Stimulated activated CD8-positive, alpha-beta memory T cell treated with anti-CD3 and anti-CD28 coated beads, Interleukin-7, amount 100 ng/mL, for 1 hour (primary cell): ENCODE data around the gene ADAMTS13.

Experiments used
- DNase-seq, 2 donors: peaks; one replicate each; pipeline ENCODE4 v3.0.0-alpha.2; 2020; ENCODE audit warnings: low read depth in 2 of 2

ADAMTS13 gene

DNA sequence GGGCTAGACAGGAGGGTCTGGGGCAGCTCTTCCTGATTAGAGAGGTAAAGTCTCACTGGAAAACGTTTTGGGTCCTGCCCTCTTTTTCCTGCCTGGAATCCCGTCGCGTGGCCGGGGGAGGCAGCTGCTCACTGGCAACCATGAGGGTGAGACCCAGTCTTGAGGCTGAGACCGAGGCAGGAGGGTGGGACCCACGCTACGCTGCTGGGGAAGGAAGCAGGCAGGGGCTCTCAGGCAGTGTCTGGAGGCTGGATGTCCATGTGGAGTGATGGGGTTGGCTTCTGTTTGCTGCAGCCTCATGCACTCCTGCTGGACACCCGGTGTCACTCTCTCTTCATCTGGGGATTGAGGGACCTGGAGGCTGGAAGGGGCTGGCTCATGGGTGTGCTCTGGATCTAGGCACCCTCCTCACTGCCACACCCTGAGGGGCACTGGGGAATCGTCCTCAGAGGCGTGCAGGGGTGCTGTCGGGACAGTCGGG, 68.1 kb downstream of the ADAMTS13 start:
- DNase-seq: no peak

DNA sequence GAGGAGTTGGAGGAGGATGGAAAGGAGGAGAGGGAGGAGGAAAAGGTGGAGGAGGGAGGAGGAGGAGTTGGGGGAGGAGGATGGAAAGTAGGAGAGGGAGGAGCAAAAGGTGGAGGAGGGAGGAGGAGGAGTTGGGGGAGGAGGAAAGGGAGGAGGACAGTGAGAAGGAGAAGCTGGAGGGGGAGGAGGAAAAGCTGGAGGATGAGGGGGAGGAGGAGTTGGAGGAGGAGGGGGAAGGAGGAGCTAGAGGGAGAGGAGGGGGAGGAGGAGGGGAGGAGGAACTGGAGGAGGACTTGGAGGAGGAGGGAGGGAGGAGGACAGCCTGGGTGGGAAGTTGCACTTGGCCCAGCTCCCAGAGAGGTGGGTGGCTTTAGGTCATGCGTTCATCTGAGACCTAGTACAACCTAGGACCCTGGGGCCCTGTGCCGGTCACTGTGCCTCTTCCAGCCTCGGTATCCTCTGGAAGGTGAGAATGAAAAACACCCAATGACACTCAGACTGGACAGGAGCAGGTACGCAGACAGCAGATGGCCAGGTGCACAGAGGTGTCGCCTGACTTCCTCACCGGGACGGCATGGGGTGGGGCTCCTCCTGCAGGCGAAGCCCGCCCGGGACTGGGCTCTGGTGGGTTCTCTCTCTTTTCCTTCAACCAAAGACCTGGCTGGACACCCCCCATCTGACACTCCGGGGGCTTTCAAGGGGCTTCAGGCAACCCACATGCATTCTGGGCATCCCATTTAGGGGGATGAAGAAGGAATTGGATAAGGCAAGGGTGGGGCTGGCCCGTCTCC, 68.9 kb downstream of the ADAMTS13 start:
- DNase-seq: no peak

DNA sequence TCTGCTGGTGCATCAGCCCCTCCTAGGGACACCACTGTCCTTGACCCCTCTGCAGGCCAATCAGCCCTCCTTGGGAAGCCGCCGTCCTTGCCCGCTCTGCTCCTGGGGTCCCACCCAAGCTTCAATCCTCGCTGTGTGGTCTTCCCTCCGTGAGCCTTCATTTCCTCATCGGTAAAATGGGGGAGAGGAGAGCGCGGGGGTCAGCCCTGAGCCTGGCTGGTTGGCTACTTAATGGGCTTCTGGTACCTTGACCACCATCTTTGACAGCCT, 69.4 kb downstream of the ADAMTS13 start:
- no peak for DNase-seq

DNA sequence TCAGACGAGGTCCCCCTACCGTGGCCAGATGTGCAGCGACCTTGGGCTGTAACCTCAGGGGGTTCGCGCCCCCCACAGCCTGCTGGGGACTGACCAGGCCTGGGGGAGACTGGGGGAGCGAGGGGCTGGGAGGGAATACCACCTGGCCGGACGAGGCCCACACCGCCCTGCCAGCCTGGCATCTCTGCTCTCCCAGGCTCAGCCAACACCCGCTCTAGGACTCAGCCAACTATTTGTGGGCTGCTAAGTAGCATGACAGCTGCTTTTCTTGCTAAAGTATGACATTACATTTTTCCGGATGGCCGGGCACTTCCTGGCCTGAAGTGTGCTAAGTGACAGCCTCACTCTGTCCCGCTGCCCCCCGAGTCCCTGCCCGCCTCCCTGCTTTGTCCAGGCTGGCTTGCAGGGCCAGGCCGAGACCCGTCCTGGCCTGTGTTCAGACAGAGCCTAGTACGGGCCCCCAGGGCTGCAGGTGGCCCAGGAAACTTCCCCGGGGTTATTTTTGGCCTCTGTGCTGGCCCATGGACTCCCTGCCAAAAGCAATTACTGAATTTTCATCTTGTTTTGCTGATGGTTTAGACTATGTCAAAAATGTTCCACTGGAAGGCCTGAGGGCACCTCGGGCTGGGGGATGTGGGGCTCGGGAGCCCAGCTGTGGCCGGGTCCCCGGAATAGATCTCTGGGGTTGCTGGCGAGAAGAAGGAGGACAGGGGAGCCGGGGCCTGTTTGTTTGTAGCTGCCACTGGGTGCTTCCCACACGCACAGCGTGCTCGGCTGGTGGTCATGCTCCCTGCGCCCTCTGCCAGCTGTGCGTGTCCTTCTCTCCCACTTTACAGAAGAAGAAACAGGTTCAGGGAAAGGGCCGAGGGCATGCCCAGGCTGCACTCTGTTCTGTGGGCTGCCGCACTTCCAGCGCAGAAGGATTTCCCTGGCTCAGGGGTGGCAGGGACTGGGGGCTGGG, 70.2 kb downstream of the ADAMTS13 start:
- DNase-seq: no peak

DNA sequence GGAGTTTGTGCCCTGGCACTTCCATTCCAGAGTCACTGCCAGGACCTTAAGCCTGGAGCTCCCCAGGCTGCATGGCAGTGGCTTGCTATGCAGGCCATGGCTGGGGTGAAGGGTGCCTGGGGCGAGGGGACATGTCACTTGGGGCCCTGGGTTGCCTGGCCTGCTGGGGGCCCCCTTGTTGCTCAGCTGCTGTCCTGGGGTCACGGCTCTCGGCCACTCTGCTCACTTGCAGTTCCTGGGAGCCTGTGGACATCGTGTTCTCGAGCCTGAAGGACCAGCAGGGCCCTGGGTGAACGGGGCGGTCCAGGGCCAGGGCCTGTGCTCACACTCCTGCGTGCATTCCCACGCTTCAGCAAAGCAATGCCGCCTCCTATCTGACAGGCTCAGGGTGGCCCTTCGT, 71.3 kb downstream of the ADAMTS13 start:
- DNase-seq: no peak

DNA sequence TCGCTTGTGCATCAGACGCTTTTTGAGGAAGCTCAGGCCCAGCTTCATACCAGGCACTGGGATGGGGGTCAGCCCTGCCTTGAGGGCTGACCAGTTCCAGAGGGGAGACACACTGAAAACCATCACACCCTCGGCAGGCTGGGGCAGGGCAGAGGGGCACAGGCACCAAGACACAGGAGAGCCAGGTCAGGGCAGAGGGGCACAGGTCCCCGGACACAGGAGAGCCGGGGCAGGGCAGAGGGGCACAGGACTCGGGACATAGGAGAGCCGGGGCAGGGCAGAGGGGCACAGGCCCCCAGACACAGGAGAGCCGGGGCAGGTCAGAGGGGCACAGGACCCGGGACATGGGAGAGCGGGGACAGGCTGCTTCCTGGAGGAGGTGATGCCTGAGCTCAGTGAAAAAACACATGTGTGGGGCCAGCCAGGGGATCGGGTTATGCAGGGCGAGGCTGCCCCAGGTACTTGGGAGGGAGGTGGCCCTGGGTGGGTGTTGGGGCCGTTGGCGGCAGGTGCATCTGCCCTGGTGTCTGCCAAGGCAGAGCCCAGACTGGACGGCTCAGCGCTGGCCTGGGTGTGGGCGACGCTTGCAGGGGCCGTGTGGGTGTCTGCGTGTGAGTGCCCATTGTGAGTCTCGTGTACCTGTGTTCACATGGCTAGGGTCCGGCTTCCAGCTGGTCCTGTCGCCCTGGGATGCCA, 71.8 kb downstream of the ADAMTS13 start:
- no peak for DNase-seq

DNA sequence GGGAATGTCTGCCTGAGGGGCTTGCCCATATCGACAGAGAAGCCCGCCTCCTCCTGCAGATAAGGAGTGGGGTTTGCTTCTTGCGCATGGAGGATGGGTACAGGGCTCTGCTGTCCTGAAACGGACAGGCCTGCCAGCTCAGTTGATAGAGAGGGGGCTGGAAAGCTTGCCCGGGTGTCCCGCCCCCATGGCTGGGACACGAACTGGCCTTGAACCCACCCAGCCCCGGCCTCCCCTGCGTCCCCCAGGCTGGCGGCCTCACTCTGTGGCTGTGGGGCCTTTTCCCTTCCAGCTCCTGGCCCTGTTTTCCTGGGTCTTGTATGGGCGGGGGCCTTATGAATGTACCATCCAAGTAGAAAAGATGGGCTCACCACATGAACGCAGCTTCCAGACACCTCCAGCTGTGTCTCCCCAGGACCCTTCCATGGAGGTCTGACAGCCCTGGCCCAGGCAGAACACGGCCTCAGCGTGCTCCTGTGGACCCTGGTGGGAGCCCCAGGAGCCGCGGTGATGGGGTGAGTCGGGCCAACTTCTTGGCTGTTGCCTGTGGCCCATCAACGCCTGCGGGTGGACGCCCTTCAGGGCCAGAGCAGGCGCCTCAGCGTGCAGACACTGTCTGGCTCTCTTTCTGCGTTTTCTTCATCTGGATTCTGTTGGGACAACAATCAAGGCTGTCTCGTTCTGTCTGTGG, 72.6 kb downstream of the ADAMTS13 start:
- DNase-seq: no peak

DNA sequence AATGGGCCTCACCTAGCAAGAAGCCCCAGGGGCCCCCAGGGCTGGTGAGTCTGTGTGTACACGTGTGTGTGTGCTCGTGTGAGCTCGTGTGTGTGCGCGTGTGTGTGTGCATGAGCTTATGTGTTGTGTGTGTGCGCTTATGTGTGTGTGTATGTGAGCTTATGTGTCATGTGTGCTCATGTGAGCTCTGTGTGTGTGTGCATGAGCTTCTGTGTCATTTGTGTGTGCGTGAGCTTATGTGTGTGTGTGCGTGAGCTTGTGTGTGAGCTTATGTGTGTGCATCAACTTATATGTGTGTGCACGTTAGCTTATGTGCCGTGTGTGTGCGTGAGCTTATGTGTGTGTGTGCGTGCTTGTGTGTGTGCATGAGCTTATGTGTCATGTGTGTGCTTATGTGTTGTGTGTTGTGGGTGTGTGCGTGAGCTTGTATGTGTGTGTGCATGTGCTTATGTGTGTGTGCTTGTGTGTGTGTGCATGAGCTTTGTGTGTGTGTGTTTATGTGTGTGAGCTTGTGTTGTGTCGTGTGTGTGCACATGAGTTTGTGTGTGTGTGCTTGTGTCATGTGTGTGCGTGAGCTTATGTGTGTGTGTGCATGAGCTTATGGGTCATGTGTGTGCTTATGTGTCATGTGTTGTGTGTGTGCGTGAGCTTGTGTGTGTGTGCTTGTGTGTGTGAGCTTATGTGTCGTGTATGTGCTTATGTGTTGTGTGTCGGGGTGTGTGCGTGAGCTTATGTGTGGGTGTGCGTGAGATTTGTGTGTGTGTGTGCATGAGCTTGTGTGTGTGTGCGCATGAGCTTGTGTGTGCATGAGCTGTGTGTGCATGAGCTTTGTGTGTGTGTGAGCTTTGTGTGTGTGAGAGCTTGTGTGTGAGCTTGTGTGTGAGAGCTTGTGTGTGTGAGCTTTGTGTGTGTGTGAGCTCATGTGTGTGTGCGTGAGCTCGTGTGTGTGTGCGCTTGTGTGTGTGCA, 73.4 kb downstream of the ADAMTS13 start:
- DNase-seq: no peak

DNA sequence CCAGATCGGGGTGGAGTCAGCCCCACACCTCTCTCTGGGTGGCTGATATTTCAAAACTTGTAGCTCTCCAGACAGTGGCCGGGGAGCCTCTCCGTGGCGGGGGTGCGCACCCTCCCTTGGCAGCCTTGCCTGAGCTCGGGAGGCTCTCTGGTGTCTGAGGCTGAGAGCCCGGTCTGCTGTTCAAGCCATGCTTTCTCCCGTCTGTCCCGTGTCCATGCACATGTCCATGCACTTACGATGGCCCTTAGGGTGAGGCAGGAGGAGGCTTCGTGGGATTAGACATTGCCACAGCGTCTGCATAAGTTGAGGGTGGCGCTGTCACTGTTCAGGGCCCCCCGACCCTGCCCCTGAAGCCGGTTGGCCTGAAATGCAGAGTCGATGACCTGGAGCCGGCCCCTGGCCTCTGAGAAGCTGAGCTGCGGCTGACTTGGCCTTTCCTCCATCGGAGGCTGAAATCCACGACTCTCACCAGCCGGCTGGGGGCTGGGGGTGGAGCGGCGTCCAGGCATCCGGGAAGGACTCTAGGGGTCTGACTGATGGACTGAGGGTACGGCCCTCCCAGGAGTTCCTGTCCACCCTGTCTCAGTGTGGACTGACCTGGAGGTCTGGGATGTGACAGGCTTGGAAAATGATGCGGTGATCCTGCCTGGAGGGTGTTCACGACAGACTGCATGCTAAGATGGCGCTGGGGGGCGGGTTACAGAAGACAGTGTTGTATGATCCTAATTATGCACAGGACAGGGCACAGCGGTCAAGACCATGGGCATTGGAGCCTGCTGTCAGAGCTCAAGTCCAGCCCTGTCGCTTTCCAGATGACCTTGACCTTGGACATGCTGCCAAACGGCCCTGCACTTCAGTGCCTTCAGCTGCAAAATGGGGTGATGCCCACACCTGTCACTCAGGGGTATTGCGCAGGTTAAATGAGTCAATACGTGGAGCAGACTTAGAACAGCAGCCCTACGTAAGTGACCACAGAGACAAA, 75.0 kb downstream of the ADAMTS13 start:
- DNase-seq: no peak

DNA sequence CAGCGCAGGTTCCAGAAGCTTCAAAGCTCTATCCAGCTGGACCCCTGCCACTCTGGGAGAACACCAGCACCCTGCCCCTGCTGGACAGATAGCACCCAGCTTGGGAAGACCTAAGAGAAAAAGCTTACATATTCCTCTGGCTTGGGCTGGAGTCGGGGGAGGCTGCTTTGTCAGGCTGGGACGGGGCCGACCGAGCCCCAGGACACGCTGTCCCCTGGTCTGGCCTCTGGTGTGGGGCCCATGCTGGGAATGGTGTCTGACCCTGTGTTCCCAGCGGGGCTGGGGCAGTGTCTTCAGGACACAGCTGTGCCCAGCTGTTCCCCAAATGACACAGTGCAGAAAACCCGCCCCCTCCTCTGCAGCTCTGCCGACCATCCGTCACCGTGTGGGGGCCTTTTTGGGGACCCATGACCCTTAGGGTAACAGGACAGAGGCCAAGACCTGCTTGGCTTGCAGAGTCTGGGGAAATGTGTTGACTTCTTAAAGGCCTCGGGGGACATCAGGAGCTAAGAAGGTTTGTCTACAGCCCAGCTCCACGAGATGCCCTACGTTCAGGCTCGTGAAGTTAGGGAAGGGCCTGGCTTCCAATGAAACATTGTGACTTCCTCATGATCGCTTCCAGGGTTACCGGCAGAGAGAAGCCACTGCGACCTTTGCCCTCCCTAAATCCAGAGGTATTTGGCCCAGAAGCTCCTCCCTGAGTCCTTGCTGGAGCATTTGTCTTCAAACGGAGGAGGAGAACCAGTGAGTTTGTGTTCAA, 77.1 kb downstream of the ADAMTS13 start:
- no peak for DNase-seq

DNA sequence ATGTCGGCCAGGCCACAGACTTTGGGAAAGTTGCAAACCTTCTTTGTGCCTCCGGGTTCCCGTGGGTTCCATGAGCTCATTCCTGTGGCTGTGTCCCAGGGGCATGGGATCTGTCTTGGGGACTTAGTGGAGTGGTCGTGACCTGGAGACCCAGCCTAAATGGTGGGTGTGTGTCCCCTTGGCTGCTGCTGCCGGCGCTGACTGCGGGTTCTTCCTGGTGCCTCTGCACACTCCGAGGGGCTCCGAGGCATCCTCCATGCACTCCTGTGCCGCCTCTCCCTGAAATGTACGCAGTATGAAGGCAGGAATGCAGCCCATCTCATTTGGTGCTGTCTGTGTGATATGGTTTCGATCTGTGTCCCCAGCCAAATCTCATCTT, 77.7 kb downstream of the ADAMTS13 start:
- DNase-seq: no peak

DNA sequence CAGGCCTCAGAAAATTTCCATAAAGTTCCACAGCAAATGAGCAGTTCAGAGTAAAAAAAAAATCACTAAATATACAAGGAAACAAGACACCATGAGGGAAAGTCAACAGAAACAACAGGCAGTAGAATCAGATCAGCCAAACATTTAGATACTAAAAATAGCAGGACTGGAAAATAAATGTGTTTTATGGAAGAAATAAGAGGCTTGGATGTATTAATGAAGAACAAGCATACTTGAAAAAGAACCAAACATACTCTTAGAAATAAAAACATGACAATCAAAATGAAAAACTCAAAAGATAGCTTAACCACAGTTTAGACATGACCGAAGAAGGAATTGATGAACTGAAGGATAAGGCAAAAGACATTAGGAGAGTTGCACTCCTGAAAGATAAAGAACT, 79.9 kb downstream of the ADAMTS13 start:
- DNase-seq: no peak

DNA sequence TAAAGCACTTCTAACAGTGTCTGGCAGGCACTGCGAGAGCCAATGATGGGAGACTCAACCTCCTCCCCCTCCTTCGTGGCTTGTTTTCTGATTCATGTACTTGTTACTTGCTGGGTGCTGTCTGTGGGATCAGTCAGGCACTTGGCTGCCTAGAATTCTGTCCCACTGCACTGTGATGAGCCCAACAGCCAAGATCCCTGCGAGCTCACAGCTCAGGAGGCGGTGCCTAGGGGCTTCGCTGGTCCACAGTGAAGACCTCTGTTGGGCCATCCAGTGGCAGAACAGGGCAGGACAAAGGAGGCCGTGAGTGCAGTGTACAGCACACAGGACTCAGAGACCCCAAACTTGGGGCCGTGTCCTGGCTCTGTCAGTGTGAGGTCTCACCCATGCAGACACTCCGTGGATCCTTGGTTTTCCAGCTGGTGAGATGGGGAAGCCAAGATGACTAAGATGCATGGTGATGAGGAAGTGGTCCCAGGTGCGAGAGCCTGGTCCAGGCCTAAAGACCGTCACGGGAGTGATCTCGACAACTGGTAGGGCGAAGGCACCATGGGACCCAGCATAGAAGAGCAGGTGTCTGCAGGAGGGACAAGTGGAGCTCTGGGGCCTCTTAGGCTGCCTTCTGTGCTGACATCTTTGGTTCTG, 83.1 kb downstream of the ADAMTS13 start:
- DNase-seq: no peak

DNA sequence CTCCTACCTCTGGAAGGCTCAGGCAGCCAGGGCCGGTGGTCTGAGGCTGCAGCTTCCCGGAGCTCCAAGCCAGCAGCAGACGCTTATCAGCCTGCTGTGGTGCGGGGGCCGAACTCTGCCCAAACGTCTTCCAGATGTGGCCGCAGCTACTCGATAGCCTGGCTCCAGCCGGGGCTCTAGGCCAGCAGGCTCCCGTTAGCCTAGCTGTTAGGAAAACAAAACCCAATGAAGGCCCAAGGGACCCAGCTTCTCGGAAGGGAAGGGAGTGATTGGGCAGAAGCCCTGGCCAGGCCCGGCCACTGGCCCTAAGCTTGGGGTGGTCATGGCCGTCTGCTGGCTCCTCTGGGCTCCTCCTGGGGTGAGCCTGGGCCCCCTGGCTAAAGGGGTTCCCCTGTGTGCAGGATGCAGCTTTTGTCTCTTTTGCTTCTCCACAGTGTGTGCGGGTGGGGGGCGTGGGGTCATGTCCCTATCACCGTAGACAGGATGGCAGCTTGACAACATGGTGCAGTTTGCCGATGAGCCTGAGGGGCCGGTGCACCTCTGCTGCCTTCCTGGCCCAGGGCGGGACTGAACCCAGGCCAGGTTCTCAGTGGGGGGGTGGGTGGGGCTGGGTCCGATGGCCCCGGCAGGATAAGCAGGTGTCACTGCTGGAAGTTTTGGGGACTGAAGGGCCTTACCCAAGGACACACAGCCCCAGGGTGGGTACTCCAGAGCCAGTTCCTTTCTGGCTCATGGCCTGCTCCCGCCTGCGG, 83.9 kb downstream of the ADAMTS13 start:
- DNase-seq: no peak

DNA sequence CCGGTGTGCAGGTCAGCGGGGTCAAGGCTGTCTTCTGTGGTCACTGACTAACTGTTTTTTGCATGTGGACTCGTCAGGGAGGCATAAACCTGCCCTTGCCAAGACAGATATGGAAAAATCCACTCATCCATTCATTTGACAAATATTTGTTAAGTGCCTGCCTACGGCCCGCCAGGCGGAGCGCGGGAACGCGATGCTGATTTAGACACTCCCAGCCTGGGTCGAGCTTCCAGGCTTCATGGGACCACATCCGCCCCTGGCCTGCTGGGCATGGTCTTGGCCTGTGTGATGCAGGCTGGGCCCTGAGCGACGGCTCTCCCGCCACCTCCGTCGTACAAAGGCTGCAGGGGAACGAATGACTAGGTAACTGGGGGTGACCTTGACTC, 84.5 kb downstream of the ADAMTS13 start:
- no peak for DNase-seq

DNA sequence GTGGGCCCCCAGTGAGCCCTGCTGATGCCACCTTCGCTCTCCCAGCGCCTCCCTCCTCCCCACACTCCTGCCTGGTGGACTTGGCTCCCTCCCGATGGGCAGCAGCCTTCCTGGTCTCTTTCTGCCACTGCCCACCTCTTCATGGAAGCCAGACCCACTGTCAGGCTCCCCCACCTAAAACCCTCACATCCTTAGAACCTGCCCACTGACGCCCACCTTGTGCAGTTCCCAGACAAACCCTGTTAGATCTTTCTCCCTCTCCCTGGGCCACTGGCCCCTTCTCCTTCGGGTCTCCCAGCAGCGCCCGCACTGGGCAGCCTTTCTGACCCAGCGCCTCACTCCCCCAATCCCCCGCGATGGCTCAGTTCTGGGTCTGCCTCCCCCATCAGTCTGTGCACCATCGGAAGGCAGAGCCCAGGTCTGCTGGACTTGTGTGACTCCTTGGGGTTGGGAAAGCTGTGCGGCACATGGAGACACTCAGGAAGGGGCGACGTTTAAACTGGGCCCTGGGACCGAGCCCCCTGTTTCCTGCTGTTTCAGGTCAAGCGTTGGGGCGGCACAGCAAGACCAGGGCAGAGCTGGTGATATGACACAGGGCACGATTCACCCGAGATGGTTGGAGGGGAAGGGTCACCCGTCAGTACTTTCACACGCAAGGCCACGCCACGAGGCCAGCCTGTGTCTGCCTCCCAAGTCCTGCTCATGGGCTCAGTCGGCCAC, 85.2 kb downstream of the ADAMTS13 start:
- DNase-seq: no peak

DNA sequence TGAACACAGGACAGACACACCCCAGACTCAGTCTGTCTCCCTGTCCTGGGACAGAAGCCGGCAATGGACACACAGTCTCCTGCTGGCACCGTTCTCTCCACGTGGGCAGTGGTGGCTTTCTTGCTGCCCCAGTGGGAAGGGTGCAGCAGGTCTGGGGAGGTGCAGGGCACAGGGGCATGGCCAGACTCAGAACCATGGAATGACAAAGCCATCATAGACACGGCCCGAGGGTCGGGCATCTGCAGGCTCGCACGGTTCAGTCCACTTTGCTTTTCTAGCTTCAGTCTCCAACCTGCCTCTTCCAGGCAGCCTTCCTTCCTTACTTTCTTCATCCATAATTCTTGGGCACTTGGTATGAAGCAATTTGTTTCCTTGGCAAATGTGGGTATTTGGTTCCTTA, 85.9 kb downstream of the ADAMTS13 start:
- no peak for DNase-seq
